Activated CD4-positive, alpha-beta T cell treated with anti-CD3 and anti-CD28 coated beads for 1 hour (primary cell): ENCODE data around the gene ARHGEF11.

ENCODE experiments used
- DNase-seq: peaks from one replicate; pipeline ENCODE4 v3.0.0-alpha.2; 2020

ARHGEF11 gene

DNA sequence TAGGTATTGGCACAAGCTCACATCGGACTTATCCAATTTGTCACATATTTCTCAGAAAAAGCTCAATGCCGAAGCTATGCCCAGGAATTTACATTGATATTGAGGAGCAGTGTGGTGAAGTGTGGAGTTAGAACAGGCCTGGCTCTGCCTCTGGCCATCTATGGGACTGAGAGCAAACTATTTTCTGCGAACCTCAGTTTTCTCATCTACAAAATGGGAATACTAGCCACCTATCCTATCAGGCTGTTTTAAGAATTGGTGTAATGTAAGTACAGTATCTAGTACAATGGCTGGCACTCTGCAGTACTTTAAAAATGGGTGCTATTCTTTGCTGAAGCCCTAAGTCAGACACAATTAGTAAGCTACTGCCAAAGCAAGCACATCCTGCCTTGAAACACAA lies 47.2 kb downstream of the ARHGEF11 start:
- no peak for DNase-seq

DNA sequence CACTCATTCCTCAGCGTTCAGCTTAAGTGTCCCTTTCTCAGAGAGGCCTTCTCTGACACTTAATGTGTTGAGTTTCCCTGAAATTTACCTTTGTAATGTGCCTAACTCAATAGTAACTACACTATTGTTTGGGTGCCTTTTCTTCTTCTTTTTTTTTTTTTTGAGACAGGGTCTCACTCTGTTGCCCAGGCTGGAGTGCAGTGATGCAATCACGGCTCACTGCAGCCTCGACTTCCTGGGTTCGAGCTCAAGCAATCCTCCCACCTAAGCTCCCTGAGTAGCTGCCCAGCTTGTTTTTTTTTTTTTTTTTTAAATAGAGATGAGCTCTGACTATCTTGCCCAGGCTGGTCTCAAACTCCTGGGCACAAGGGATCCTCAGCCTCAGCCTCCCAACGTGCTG lies 50.1 kb downstream of the ARHGEF11 start:
- no peak for DNase-seq

GRCh38 chr1:156994277-156994676 lies 51.3 kb downstream of the ARHGEF11 start:
- DNase-seq, result no peak

DNA sequence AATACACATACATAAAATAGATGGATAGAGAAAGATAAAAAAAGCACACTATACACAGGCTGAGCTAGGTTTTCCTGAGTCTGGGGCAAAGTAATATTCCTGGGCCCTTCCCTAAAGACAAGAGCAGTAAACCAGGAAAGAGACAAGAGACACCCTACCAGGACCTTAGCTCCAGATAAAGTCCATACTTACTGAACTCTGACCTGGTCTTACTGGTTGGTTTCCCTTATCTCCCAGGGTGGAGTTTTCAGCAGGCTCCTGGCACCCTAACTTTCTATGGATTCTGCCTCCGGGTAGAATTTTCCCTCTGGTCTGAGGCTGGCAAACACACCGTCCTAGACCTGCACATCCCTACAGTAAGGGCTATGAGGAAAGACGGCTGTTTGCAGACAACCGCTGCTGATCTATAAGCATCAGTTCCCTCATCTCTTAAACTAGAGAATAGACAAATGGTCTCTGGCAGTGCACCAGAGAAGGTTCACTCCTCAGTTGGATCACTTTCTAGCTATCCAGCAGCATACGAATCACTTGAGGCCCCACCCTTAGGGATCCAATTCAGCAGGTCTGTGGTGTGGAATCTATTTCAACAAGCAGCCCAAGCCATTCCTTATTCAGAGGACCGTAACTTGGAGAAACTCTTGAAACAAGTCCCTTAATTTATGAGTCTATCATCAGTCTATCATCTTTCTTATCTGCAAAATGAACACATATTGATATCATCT lies 52.0 kb downstream of the ARHGEF11 start:
- DNase-seq, result no peak

DNA sequence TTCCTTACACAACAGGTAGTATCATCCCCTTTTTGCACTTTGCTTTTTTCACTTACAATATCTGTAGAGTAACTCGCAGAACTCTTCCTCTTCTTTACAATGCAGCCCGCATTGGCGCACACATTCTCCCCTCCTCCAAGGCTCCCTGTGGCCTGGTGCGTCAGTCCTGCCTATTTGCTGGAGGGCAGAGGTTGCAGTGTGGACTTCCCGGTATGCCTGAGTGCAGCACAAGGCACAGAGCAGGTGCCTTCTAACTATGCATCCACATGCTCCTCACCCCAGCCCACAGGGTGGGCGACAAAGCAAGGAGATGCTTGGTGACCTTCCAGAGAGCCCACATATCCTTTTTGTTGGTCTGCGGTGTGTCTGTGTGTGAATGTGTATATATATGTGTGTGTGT lies 53.3 kb downstream of the ARHGEF11 start:
- DNase-seq, result no peak

DNA sequence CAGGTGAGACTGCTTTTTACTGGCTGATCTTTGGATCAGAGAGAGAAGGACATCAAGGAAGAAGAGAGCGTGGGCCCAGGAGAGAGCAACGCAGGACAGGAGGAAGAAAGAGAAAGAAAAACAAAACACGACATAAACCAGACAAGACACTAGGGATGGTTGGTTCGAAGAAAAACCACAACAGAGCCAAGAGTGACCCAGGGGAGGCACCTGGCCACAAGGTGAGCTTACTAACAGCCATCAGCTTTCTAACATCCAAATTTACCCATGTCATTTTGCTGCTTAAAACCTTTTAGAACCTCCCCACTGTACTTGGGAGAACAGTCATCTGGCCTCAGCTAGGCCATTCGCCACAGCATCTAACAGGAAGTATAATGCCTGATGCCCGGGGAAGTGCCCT lies 57.8 kb downstream of the ARHGEF11 start:
- no peak for DNase-seq

GRCh38 chr1:156980551-156980950 lies 65.0 kb downstream of the ARHGEF11 start:
- DNase-seq, result no peak

DNA sequence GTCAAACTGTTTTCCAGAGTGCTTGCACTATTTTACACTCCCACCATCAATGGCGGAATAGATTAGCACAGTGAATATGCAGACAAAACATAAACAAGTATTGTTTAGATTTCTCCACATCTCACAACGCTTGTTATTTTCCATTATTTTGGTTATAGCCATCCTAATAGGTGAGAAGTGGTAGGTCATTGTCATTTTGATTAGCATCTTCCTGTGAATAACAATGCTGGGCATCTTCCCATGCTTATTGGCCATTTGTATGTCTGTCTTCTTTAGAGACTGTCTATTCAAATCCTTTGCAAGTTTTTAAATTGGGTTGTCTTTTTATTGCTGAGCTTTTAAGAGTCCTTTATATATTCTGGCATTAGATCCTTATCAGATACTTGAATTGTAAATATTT lies 70.5 kb downstream of the ARHGEF11 start:
- no peak for DNase-seq

DNA sequence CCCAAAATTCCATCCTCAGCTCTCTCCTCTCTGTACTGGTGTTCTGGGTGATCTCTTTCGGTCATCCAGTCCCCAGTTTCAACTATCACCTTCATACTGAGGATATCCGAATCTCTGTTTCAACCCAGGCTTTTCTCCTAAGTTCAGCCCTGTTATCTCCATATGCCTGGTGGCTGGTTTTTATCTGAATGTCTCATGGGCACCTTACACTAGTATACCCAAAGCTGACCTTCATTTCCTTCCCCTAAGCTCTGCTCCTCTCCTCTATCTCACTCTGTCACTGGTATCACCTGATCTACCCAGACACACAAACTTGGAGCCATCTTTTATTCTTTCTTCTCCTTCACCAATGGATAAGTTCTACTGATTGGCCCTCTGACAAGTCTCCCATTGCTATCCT lies 72.1 kb downstream of the ARHGEF11 start:
- no peak for DNase-seq

- no peak for DNase-seq
These were observed 75.5 kb downstream of the ARHGEF11 start for GRCh38 chr1:156970017-156970416.

GRCh38 chr1:156969496-156969895 lies 76.0 kb downstream of the ARHGEF11 start:
- DNase-seq, result no peak

DNA sequence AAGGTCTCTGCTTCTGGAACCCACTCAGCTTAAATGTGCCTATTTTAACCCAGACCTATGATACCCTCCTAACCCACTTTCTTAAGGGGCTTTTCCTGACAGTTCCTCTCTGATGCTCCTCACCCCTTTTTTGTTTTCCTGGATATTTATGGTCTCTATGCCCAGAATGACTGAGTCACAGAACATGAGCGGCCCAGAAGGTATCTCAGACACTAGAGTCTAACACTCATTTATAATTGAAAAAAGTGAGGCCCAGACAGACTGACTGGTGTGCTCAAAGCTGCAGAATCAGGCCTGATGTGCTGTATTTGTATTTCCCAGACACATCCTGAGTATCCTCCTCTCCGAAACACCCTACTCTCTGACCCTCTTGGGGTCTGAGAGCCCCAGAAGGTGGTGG lies 81.1 kb downstream of the ARHGEF11 start:
- no peak for DNase-seq

GRCh38 chr1:156963621-156964020 lies 81.9 kb downstream of the ARHGEF11 start:
- no peak for DNase-seq

DNA sequence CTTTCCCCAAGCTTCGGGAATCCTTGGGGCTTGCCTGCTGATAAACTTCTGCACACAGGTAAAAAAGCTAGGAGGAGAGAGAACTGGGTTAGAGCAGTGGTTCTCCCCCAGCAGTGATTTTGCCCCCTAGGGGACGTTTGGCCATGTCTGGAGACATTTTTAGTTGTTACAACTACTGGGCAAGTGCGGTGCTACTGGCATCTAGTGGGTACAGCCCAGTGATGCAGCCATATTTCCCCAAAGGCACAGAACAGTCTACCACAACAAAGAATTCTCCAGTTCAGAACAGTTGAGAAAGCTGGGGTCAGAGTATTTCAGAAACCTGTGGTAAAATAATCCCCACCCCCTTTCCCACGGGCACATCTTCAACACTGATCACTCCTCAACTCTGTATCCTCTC lies 83.8 kb downstream of the ARHGEF11 start:
- no peak for DNase-seq

DNA sequence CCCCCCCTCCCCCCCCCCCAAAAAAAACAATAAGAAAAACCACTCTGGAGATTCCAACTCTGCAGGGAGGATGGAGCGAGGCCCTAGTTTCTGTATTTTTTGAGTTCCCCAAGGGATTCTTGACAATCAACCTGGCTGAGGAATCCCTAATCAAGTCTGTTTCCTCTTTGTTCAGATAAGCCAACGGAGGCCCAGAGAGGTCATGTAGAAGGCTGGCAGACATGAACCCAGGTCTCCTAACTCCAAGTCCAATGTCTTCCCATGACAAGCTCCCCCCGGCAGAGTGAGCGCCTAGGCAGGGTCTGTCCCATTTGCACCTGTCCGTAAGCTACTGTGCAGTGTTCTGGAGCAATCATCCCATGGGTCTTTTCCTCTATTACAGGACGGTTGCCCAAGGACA lies 85.6 kb downstream of the ARHGEF11 start:
- no peak for DNase-seq

- no peak for DNase-seq
These were observed 86.1 kb downstream of the ARHGEF11 start for GRCh38 chr1:156959414-156959813.

- DNase-seq, result no peak
These were observed 87.3 kb downstream of the ARHGEF11 start for GRCh38 chr1:156958247-156958714.

GRCh38 chr1:156957634-156958033 lies 87.9 kb downstream of the ARHGEF11 start:
- DNase-seq, result no peak

GRCh38 chr1:156956333-156956732 lies 89.2 kb downstream of the ARHGEF11 start:
- no peak for DNase-seq

DNA sequence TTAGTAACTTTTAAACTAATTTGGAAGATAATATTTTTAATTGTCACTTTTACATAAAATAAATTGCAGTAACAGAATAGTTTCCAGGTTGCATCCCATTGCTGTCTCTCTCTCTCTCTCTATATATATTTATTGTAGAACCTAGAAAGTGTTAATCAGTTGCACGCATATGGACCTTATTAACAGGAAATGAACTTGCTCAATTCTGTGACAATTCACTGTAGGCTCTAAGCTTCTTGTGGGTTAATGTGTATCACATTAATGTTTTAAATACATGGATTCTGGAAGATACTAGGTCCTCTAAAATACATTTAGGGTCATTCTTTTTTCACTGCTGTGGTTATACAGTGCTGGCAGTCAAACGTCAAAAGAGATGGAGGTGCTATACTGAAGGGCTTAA lies 92.0 kb downstream of the ARHGEF11 start:
- DNase-seq, result no peak

GRCh38 chr1:156951371-156951770 lies 94.2 kb downstream of the ARHGEF11 start:
- no peak for DNase-seq

DNA sequence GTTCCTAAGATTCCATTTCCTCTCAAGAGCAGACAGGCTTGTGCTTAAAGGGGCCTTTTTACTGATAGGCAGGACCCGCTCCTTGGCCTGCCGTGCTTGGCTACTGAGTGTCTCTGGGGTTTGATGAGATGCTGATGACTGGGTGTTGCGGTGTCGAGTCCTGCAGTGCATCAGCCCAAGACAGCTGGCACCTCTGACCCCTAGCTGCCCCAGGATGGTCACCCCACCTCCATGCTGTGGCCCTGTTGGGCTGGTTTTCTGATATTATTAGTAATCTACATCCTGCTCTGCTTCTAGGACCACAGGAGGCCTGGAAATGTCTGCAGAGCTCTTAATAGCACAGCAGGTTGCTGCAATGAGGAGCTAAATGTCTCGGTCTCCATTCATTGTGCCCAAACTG lies 96.4 kb downstream of the ARHGEF11 start:
- no peak for DNase-seq

DNA sequence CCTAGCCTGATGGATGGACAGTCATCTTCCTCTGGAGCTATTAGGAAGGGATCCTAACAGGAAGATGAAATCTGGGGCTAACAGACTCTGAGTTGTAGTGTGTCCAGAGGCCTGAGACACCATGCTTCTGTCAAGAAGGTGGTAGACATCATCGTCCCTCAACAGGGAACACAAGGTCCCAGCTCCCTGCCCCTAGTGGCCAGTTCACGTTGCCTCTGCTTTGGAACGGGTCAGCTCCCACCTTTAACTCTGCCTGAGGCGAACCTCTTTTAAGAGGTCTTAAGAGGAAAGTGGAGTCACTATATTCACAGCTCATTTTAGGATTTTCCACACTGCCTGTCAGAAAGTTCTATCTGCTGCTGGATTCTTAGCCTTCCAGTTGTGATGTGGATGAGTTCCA lies 96.8 kb downstream of the ARHGEF11 start:
- no peak for DNase-seq

DNA sequence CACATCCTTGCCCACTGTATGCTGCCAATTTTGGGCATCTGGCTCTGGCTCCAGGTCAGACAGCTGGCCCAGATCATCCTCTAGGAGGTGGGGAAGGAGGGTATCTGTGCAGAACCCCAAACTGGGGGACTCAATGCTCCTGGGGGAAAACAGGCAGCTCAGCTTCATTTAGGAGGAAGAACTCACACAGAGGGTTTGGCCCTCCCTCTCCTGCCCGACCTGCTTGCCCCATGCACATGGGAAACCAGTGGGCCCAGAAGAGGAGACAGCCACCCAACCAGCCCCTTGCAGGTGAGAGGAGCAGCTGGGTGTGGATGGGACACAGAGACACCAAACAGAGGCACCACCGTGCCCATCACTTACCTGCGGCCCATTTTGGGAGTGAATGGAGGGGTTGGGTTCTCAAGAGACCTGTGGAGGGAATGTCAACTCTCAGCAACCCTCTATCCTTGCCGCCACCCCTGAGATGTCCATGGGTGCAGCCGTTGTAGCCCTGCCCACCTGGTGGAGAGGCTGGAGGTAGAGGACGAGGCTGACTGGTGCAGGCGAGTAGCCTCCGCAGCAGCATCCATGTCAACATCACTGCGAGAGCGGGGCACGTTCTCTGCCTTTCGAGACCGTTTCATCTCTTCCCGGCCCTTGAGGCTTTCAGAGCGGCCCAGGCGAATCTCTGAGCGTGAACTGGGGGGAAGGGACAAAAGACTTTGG lies 97.6 kb downstream of the ARHGEF11 start:
- no peak for DNase-seq

GRCh38 chr1:156947127-156947526 lies 98.4 kb downstream of the ARHGEF11 start:
- DNase-seq, result no peak
